Gastroesophageal sphincter (tissue), 3 donors: ENCODE data around the gene OR13C4.

Source experiments
- EP300 ChIP-seq: sonication (generic); formaldehyde crosslinking; IDR thresholded peaks from one replicate; pipeline ENCODE4 v1.6.1; 2017; ENCODE audit warnings: antibody characterized with exemption, mild to moderate bottlenecking
- POLR2A ChIP-seq, 2 donors: fragments of 450-650 bp; IDR thresholded peaks; one replicate each; pipeline ENCODE4 v1.6.1; 2017; ENCODE audit warnings: antibody characterized with exemption in 2 of 2, mild to moderate bottlenecking in 2 of 2, moderate library complexity in 1 of 2
- TF ChIP-seq, protein P1 (sequence below), 4 experiments: fragments of 200-600 bp in 2 of 4; fragments of 450-650 bp in 2 of 4; sonication (generic) in 1 of 4; IDR thresholded peaks; one replicate each; pipeline ENCODE4 v1.5.1; 2017 to 2019; ENCODE audit warnings: antibody characterized with exemption in 4 of 4, mild to moderate bottlenecking in 2 of 4, moderate library complexity in 2 of 4

DNA sequence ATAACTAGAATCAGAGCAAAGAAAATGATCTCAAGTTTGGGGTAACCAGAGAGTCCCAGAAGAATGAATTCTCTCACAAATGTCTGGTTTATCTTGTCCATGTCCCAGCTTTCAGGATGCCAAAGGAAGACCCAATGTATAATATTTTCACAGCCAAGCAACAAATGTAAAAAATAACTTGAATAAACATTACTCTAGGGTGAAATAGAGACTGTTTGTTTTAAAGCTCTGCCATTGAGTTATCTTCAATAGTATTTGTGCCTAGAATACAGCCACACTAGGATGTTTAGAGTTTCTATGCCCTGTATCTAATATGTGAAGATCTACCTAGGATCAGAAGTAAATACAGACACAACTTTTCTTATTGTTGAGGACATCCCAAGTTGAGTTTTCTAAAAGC, at the start of gene OR13C4:
- TF ChIP-seq POLR2A (IDR thresholded peaks at IDR 0.05) = no peak
- TF ChIP-seq, protein P1, sequence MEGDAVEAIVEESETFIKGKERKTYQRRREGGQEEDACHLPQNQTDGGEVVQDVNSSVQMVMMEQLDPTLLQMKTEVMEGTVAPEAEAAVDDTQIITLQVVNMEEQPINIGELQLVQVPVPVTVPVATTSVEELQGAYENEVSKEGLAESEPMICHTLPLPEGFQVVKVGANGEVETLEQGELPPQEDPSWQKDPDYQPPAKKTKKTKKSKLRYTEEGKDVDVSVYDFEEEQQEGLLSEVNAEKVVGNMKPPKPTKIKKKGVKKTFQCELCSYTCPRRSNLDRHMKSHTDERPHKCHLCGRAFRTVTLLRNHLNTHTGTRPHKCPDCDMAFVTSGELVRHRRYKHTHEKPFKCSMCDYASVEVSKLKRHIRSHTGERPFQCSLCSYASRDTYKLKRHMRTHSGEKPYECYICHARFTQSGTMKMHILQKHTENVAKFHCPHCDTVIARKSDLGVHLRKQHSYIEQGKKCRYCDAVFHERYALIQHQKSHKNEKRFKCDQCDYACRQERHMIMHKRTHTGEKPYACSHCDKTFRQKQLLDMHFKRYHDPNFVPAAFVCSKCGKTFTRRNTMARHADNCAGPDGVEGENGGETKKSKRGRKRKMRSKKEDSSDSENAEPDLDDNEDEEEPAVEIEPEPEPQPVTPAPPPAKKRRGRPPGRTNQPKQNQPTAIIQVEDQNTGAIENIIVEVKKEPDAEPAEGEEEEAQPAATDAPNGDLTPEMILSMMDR (IDR thresholded peaks at IDR 0.05) = no peak
- no peak for TF ChIP-seq EP300
